Neural cell (in vitro differentiated cells): ENCODE results near the gene GJB2. TPM values are rescaled to one million over a fixed set of nuclear protein-coding genes. Genes with fewer than 3 reads are reported as not detected.

Experiments
- polyA plus RNA-seq: library from polyadenylated mRNA; depleted of rRNA; stranded (reverse); fragments of >200 nt; gene quantifications from 2 replicates; pipeline ENCODE4 v1.2.3, GENCODE V29; 2014

Gene GJB2
- polyA plus RNA-seq, 1 donor from 2014 or later, result not detected

Other genes starting within 250 kb of the GJB2 start
- gene ZMYM2, start 234.2 kb downstream of the GJB2 start, polyA plus RNA-seq, result 81.6 and 92.2 TPM in 2 replicates
- not detected in 2 replicates for gene GJA3, start 31.9 kb downstream of the GJB2 start, polyA plus RNA-seq
- gene GJB6, start 39.4 kb upstream of the GJB2 start, polyA plus RNA-seq, result not detected in 2 replicates